ENCODE results near the gene ATOH8.

GRCh38 chr2:85768713-85769112 lies 14.9 kb downstream of the ATOH8 start:
- TF ChIP-seq, protein P1, sequence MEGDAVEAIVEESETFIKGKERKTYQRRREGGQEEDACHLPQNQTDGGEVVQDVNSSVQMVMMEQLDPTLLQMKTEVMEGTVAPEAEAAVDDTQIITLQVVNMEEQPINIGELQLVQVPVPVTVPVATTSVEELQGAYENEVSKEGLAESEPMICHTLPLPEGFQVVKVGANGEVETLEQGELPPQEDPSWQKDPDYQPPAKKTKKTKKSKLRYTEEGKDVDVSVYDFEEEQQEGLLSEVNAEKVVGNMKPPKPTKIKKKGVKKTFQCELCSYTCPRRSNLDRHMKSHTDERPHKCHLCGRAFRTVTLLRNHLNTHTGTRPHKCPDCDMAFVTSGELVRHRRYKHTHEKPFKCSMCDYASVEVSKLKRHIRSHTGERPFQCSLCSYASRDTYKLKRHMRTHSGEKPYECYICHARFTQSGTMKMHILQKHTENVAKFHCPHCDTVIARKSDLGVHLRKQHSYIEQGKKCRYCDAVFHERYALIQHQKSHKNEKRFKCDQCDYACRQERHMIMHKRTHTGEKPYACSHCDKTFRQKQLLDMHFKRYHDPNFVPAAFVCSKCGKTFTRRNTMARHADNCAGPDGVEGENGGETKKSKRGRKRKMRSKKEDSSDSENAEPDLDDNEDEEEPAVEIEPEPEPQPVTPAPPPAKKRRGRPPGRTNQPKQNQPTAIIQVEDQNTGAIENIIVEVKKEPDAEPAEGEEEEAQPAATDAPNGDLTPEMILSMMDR (IDR thresholded peaks at IDR 0.05) = no peak
- TF ChIP-seq POLR2A (IDR thresholded peaks at IDR 0.05) = no peak

Data from esophagus squamous epithelium (tissue), 4 donors.